OCI-LY3 (cell line): Measurements from ENCODE around the gene CYYR1.

Experiments used
- EZH2phosphoT487 ChIP-seq: fragments of 200-600 bp; shearing (Covaris generic); IDR thresholded peaks from 2 replicates; pipeline ENCODE4 v1.6.1; 2018; ENCODE audit warnings: antibody characterized with exemption, mixed run types, low read depth
- TF ChIP-seq, protein P1 (sequence below): fragments of 200-600, 300-600 bp; sonication (generic); IDR thresholded peaks from 2 replicates; pipeline ENCODE4 v1.5.1; 2014; ENCODE audit warnings: antibody characterized with exemption, low read length, low read depth

DNA sequence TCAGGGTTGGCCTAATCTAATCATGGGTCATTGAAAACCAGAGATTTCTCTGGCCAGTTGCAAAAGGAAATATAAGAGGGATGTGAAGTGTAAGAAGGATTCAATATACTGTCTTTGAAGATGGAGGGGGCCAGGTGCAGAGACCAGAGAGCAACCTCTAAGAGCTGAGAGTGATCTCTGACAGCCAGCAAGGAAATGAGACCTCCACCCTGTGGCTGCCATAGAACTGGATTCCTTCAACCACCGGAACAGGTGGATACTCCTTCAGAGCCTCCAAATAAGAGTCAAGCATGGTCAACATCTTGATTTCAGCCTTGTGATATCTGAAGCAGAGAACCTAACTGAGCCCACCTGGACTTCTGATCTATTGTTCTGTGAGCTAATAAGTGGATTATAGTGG is 128.4 kb downstream of the CYYR1 start:
- TF ChIP-seq, protein P1, sequence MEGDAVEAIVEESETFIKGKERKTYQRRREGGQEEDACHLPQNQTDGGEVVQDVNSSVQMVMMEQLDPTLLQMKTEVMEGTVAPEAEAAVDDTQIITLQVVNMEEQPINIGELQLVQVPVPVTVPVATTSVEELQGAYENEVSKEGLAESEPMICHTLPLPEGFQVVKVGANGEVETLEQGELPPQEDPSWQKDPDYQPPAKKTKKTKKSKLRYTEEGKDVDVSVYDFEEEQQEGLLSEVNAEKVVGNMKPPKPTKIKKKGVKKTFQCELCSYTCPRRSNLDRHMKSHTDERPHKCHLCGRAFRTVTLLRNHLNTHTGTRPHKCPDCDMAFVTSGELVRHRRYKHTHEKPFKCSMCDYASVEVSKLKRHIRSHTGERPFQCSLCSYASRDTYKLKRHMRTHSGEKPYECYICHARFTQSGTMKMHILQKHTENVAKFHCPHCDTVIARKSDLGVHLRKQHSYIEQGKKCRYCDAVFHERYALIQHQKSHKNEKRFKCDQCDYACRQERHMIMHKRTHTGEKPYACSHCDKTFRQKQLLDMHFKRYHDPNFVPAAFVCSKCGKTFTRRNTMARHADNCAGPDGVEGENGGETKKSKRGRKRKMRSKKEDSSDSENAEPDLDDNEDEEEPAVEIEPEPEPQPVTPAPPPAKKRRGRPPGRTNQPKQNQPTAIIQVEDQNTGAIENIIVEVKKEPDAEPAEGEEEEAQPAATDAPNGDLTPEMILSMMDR: no peak
- no peak for TF ChIP-seq EZH2phosphoT487
